ENCODE measurements around the gene NELL1.

DNA sequence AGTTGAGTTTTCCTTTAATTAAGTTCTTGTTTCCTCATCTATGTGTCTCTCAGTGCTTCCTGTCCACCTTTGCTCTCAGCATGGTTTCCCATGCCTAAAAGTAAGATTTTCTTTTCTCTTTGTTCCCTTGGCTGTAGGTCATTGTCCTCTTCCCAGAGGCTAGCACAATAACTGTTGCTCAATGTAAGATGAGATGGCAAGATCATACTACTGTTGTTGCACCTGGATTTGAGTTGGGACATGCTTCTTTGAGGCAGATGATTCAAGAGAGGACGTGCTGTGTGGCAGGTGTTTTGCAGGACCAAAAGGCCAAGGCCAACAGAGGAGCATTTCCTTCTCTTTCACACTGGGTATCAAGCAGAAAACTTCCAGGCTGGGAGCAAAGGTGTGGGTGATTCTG is 11.3 kb upstream of the NELL1 start:
- TF ChIP-seq, protein P1, sequence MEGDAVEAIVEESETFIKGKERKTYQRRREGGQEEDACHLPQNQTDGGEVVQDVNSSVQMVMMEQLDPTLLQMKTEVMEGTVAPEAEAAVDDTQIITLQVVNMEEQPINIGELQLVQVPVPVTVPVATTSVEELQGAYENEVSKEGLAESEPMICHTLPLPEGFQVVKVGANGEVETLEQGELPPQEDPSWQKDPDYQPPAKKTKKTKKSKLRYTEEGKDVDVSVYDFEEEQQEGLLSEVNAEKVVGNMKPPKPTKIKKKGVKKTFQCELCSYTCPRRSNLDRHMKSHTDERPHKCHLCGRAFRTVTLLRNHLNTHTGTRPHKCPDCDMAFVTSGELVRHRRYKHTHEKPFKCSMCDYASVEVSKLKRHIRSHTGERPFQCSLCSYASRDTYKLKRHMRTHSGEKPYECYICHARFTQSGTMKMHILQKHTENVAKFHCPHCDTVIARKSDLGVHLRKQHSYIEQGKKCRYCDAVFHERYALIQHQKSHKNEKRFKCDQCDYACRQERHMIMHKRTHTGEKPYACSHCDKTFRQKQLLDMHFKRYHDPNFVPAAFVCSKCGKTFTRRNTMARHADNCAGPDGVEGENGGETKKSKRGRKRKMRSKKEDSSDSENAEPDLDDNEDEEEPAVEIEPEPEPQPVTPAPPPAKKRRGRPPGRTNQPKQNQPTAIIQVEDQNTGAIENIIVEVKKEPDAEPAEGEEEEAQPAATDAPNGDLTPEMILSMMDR (IDR thresholded peaks at IDR 0.05): no peak
- TF ChIP-seq POLR2AphosphoS5 (IDR thresholded peaks at IDR 0.05): no peak
- no peak for TF ChIP-seq POLR2A (IDR thresholded peaks at IDR 0.05)
- TF ChIP-seq EP300 (IDR thresholded peaks at IDR 0.05): no peak

Data from upper lobe of left lung (tissue), 4 donors.